ENCODE measurements around the gene MACROD2.

- TF ChIP-seq POLR2A (IDR thresholded peaks at IDR 0.05) (no peak), EP300 (IDR thresholded peaks at IDR 0.05) (no peak)
- TF ChIP-seq, protein P1, sequence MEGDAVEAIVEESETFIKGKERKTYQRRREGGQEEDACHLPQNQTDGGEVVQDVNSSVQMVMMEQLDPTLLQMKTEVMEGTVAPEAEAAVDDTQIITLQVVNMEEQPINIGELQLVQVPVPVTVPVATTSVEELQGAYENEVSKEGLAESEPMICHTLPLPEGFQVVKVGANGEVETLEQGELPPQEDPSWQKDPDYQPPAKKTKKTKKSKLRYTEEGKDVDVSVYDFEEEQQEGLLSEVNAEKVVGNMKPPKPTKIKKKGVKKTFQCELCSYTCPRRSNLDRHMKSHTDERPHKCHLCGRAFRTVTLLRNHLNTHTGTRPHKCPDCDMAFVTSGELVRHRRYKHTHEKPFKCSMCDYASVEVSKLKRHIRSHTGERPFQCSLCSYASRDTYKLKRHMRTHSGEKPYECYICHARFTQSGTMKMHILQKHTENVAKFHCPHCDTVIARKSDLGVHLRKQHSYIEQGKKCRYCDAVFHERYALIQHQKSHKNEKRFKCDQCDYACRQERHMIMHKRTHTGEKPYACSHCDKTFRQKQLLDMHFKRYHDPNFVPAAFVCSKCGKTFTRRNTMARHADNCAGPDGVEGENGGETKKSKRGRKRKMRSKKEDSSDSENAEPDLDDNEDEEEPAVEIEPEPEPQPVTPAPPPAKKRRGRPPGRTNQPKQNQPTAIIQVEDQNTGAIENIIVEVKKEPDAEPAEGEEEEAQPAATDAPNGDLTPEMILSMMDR (IDR thresholded peaks at IDR 0.05), result no peak
Measured at GRCh38 chr20:15576411-15576810, 1581.1 kb downstream of the MACROD2 start.

All from tibial nerve (tissue), 4 donors.